NT2/D1 (cell line): ENCODE data around the gene CLNS1A.
A peak's percentile ranks its signal among the peaks of the same experiment; 100 is the strongest.
"Not testable (repeated sequence)": the region's sequence is repeated elsewhere in the genome, so short reads cannot be mapped to it uniquely, and the experiment has no call there.

ENCODE experiments used
- DNase-seq: peaks from one replicate; pipeline ENCODE4 v3.0.0-alpha.2; 2011; ENCODE audit warnings: low read depth, low spot score
- H3K27me3 ChIP-seq: 2 replicates; pipeline ENCODE4 v1.6.0; 2011; ENCODE audit warnings: mild to moderate bottlenecking; ENCODE audit not compliant: insufficient read length, insufficient read depth
- H3K36me3 ChIP-seq: 2 replicates; pipeline ENCODE4 v1.6.1; 2011; ENCODE audit warnings: mild to moderate bottlenecking, low read length, mixed read lengths; ENCODE audit not compliant: insufficient read depth, insufficient read length
- H3K4me1 ChIP-seq: 2 replicates; pipeline ENCODE4 v1.5.1; 2011; ENCODE audit not compliant: insufficient read depth, insufficient read length
- H3K4me3 ChIP-seq: 2 replicates; pipeline ENCODE4 v1.5.1; 2011; ENCODE audit warnings: low read depth; ENCODE audit not compliant: insufficient read length
- H3K9ac ChIP-seq: 2 replicates; pipeline ENCODE4 v1.6.0; 2011; ENCODE audit warnings: low read depth; ENCODE audit not compliant: insufficient read length
- H3K9me3 ChIP-seq: 2 replicates; pipeline ENCODE4 v1.5.1; 2011; ENCODE audit warnings: mild to moderate bottlenecking, low read length; ENCODE audit not compliant: insufficient read depth
- SUZ12 ChIP-seq: IDR thresholded peaks from 2 replicates; pipeline ENCODE4 v1.6.1; 2011; ENCODE audit not compliant: insufficient read length, insufficient read depth; ENCODE audit errors: extremely low read depth
- YY1 ChIP-seq: IDR thresholded peaks from 2 replicates; pipeline ENCODE4 v1.6.1; 2011; ENCODE audit not compliant: insufficient read length, insufficient read depth
- ZNF274 ChIP-seq: IDR thresholded peaks from 2 replicates; pipeline ENCODE4 v1.6.1; 2011; ENCODE audit warnings: mild to moderate bottlenecking, low read depth, low read length

CLNS1A gene

GRCh38 chr11:77644887-77645286 lies 7.3 kb upstream of the CLNS1A start:
- Histone ChIP-seq H3K36me3 (no peaks in the 10 kb centered on the region), H3K4me3 (no peak overlapping the region), H3K9me3 (no peaks in the 10 kb centered on the region), H3K27me3 (no peaks in the 10 kb centered on the region), H3K9ac (no peak overlapping the region), H3K4me1 (no peaks in the 10 kb centered on the region)
- no peak for TF ChIP-seq SUZ12
- TF ChIP-seq ZNF274, result no peak
- no peak for TF ChIP-seq YY1
- no peak for DNase-seq

GRCh38 chr11:77642228-77642627 lies 4.6 kb upstream of the CLNS1A start:
- no peak overlapping the region for H3K4me3 ChIP-seq
- H3K9ac ChIP-seq, result no peak overlapping the region
- H3K27me3 ChIP-seq, result no peaks in the 10 kb centered on the region
- no peak for TF ChIP-seq ZNF274
- no peaks in the 10 kb centered on the region for H3K9me3 ChIP-seq
- H3K4me1 ChIP-seq, result no peaks in the 10 kb centered on the region
- no peak for DNase-seq
- H3K36me3 ChIP-seq, result no peaks in the 10 kb centered on the region

- Histone ChIP-seq H3K9me3 (no peaks in the 10 kb centered on the region), H3K4me3 (peak overlapping the region; percentile 86), H3K4me1 (no peaks in the 10 kb centered on the region), H3K27me3 (no peaks in the 10 kb centered on the region), H3K36me3 (peaks cover 22% of the 10 kb centered on the region), H3K9ac (peak overlapping the region; percentile 93)
- DNase-seq, result no peak
- no peak for TF ChIP-seq YY1
- no peak for TF ChIP-seq ZNF274
- TF ChIP-seq SUZ12, result no peak
Observed at GRCh38 chr11:77636731-77637344, 756 bp downstream of the CLNS1A start.

GRCh38 chr11:77633926-77634325 lies 3.7 kb downstream of the CLNS1A start:
- not testable (repeated sequence) for H3K27me3 ChIP-seq, H3K9ac ChIP-seq, H3K9me3 ChIP-seq, H3K4me1 ChIP-seq, H3K4me3 ChIP-seq, DNase-seq
- peaks cover 34% of the 10 kb centered on the region for H3K36me3 ChIP-seq

DNA sequence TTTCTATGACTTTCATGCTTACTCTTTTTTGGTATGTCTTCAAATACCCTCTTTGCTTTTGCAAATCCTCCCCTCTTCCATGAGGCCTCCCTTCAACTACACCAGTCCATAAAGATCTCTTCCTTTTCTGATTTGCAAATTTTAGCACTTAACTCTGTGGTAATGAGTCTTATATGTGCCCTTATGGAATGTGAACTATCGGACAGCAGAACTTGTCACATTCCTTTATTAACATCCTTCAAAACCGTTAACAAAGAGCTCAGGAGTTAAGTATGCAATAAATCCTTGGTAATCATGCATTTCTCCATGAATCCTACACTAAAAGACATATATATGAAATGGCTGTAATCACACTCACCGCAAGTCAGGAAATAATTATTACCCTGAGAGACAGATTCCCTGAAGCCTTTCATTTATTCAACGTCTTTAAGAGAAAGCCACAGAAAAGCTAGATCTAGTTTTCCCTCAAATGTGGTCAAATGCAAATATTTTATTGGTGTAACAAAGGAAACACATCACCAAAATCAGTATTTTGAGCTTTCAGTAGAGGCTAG lies 7.4 kb downstream of the CLNS1A start:
- no peak for DNase-seq
- TF ChIP-seq YY1 (no peak), SUZ12 (no peak), ZNF274 (no peak)
- Histone ChIP-seq H3K9me3 (no peaks in the 10 kb centered on the region), H3K4me1 (no peaks in the 10 kb centered on the region), H3K4me3 (no peak overlapping the region), H3K27me3 (no peaks in the 10 kb centered on the region), H3K36me3 (peaks cover 44% of the 10 kb centered on the region), H3K9ac (no peak overlapping the region)

DNA sequence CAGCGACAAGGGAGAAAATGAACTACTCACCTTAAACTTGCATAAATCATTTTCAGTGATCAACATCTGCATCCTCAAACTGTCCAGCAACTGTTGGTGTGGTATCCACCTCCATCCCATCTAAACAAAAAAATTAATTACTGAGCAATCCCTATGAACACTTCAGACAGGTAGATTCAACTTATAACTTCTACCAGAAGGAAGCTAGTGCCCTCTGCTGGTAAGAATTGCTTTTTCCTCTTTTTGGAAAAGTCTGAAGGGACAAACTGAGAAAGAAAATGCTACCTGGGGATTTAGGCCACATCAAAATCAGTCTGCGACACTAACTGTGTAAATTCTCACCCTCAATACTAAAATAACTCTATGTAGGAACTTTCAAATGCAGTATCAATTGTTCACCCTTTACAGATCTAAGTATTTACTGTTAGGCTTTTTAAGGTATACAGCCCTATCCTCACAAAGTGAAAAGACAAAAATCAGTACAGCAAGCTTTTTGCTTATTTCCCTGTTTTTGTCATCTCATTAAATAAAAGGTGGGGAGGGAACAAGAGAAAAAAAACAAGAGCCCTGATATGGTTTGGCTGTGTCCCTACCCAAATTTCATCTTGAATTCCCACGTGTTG lies 17.9 kb downstream of the CLNS1A start:
- Histone ChIP-seq H3K4me3 (no peak overlapping the region), H3K27me3 (no peaks in the 10 kb centered on the region), H3K9me3 (no peaks in the 10 kb centered on the region), H3K4me1 (no peaks in the 10 kb centered on the region), H3K36me3 (peaks cover 78% of the 10 kb centered on the region), H3K9ac (no peak overlapping the region)
- TF ChIP-seq YY1, result no peak
- TF ChIP-seq ZNF274, result no peak
- no peak for TF ChIP-seq SUZ12
- DNase-seq, result peak; percentile 43

- peaks cover 72% of the 10 kb centered on the region for H3K36me3 ChIP-seq
- no peak for DNase-seq
- no peak for TF ChIP-seq ZNF274
- no peak for TF ChIP-seq SUZ12
- no peak for TF ChIP-seq YY1
- no peaks in the 10 kb centered on the region for H3K27me3 ChIP-seq
- H3K9me3 ChIP-seq, result no peaks in the 10 kb centered on the region
- no peaks in the 10 kb centered on the region for H3K4me1 ChIP-seq
- no peak overlapping the region for H3K4me3 ChIP-seq
- no peak overlapping the region for H3K9ac ChIP-seq
Observed at GRCh38 chr11:77617892-77618291, 19.7 kb downstream of the CLNS1A start.
